Activated CD4-positive, alpha-beta T cell treated with anti-CD3 and anti-CD28 coated beads, Interleukin-2, amount 10 ng/mL, durations not matched to agents 7 days and 5 days (primary cell): Measurements from ENCODE around the gene KPNA1. TPM values are rescaled to one million over a fixed set of nuclear protein-coding genes. Genes with fewer than 3 reads are reported as not detected.
"Not testable (repeated sequence)": the region's sequence is repeated elsewhere in the genome, so short reads cannot be mapped to it uniquely, and the experiment has no call there.

Experiments used
- CTCF ChIA-PET: fragments of 350-600 bp; sonication (Branson Sonifier 250); formaldehyde crosslinking; loops from one replicate; lab custom pipeline; 2021; ENCODE audit warnings: antibody characterized with exemption; lab: Charles Lee
- POLR2A ChIA-PET: fragments of 350-600 bp; sonication (Branson Sonifier 250); formaldehyde crosslinking; loops from one replicate; lab custom pipeline; 2021; ENCODE audit warnings: antibody characterized with exemption; lab: Charles Lee
- DNase-seq: peaks from one replicate; pipeline ENCODE4 v3.0.0-alpha.2; 2020
- H3K27ac Mint-ChIP-seq: one replicate; pipeline ENCODE4 v1.8.0; 2021; ENCODE audit warnings: mild to moderate bottlenecking, moderate library complexity, mixed read lengths
- H3K27me3 Mint-ChIP-seq: one replicate; pipeline ENCODE4 v1.8.0; 2021; ENCODE audit warnings: mixed read lengths
- H3K36me3 Mint-ChIP-seq: one replicate; pipeline ENCODE4 v1.8.0; 2021; ENCODE audit warnings: low read depth, mixed read lengths
- H3K4me1 Mint-ChIP-seq: one replicate; pipeline ENCODE4 v1.8.0; 2021; ENCODE audit warnings: mixed read lengths
- H3K4me3 Mint-ChIP-seq: one replicate; pipeline ENCODE4 v1.8.0; 2021; ENCODE audit warnings: mild to moderate bottlenecking, moderate library complexity, mixed read lengths
- H3K9me3 Mint-ChIP-seq: one replicate; pipeline ENCODE4 v1.8.0; 2021; ENCODE audit warnings: mixed read lengths
- total RNA-seq, 2 experiments: library from RNA; stranded (reverse); gene quantifications; one replicate each; pipeline ENCODE4 v1.2.3, GENCODE V29; 2021

The KPNA1 gene
- total RNA-seq, 2 experiments from 2014 or later = 48.8 to 53.3 TPM

DNA sequence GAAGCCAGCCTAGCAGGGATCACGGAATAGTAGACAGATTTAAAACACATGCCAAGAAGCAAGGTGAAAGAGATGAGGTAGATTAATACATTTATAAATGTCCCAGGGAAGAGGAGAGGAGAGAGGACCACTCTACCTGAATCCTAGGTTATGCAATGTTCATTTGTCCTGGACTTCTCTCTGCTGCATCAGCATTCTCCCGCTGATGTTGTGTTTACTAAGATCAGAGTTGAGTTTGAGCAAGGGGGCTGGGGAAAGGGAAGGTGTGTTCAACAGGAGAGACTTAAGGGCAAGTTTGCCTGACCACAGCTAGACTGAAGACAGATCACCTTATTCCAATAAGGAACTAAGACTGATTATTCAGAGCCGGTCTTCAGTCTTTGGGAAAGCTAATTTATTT is 1.1 kb upstream of the KPNA1 start:
- Mint-ChIP-seq H3K9me3 (no peaks in the 10 kb centered on the region), H3K4me1 (peaks cover 31% of the 10 kb centered on the region)
- CTCF ChIA-PET = interaction anchor here (1.4 to 2.3 kb wide), 2 partner anchors 12 to 131 kb away, joined by 3 to 7 read pairs; partner anchors contain the start of gene FAM162A

GRCh38 chr3:122515020-122515468 is 305 bp upstream of the KPNA1 start:
- H3K27me3 Mint-ChIP-seq = peaks cover 5% of the 10 kb centered on the region
- ChIA-PET CTCF (interaction anchor here (1.2 to 2.3 kb wide), 3 partner anchors 10 to 131 kb away, joined by 4 to 7 read pairs (median 5); partner anchors contain the start of gene FAM162A), POLR2A (no interaction called here)
- peaks cover under 1% of the 10 kb centered on the region for H3K9me3 Mint-ChIP-seq
- peaks cover 32% of the 10 kb centered on the region for H3K4me1 Mint-ChIP-seq
- DNase-seq = no peak
- H3K36me3 Mint-ChIP-seq = peaks cover 1% of the 10 kb centered on the region
- peak overlapping the region; percentile 85 for H3K4me3 Mint-ChIP-seq
- peak overlapping the region; percentile 87 for H3K27ac Mint-ChIP-seq

More for the DNA sequence above, 1.1 kb upstream of the KPNA1 start:
- Mint-ChIP-seq H3K27ac (no peak overlapping the region), H3K27me3 (peaks cover 5% of the 10 kb centered on the region), H3K4me3 (no peak overlapping the region), H3K36me3 (peaks cover 3% of the 10 kb centered on the region)
- DNase-seq = no peak
- POLR2A ChIA-PET = no interaction called here

- ChIA-PET CTCF (interaction anchor here (2.3 kb wide), 1 partner anchor 129 kb away, joined by 7 read pairs; the partner anchor contains the start of gene FAM162A), POLR2A (no interaction called here)
- peaks cover 1% of the 10 kb centered on the region for H3K27me3 Mint-ChIP-seq
- peak overlapping the region; percentile 89 for H3K27ac Mint-ChIP-seq
- peaks cover 5% of the 10 kb centered on the region for H3K36me3 Mint-ChIP-seq
- H3K4me3 Mint-ChIP-seq = peak overlapping the region; percentile 85
- peaks cover 38% of the 10 kb centered on the region for H3K4me1 Mint-ChIP-seq
- H3K9me3 Mint-ChIP-seq = peaks cover 4% of the 10 kb centered on the region
- no peak for DNase-seq
Measured at GRCh38 chr3:122513386-122514122, 1.2 kb downstream of the KPNA1 start.

GRCh38 chr3:122512284-122512683 is 2.5 kb downstream of the KPNA1 start:
- CTCF ChIA-PET = interaction anchor here (0.7 kb wide), 1 partner anchor 861 kb away, joined by 3 read pairs; no protein-coding TSS in a partner anchor
- Mint-ChIP-seq H3K9me3 (peaks cover 4% of the 10 kb centered on the region), H3K4me1 (peaks cover 49% of the 10 kb centered on the region), H3K27me3 (no peaks in the 10 kb centered on the region), H3K36me3 (peaks cover 8% of the 10 kb centered on the region), H3K27ac (no peak overlapping the region), H3K4me3 (no peak overlapping the region)
- no peak for DNase-seq
- POLR2A ChIA-PET = no interaction called here

DNA sequence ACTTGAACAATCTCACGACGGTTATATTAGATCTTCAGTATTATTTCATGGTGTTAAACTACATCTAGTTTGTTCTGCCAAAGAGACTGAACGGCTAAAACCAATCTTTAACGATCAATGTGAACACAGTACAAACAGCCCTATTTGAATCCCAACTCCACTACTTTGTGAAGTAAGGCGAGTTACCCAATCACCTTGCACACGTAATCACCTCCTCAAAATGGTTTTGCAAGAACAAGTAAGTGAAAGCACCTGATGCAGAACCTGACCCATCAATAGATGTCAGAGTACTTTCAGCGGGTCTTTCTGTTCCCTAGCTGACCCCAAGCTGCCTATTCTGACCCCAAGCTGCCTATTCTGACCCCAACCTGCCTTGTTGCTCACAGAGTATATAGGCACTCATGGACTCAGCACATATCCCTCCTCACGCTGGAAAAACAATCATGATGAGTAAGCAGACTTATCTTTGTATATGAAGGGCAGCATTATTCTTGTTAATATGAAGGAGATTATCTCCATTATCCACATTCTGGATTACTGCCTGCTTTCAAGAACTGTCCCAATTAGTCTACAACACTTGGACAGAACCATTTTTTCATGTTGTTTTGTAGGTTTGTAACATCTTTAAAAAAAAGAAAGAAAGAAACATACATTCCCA is 3.7 kb downstream of the KPNA1 start:
- Mint-ChIP-seq H3K27me3 (no peaks in the 10 kb centered on the region), H3K36me3 (peaks cover 13% of the 10 kb centered on the region), H3K9me3 (peaks cover 4% of the 10 kb centered on the region), H3K4me3 (no peak overlapping the region), H3K27ac (no peak overlapping the region), H3K4me1 (peaks cover 52% of the 10 kb centered on the region)
- no peak for DNase-seq
- ChIA-PET POLR2A (no interaction called here), CTCF (interaction anchor here (0.8 to 1.1 kb wide), 2 partner anchors 8 to 15 kb away, joined by 3 to 5 read pairs; no protein-coding TSS in a partner anchor)

DNA sequence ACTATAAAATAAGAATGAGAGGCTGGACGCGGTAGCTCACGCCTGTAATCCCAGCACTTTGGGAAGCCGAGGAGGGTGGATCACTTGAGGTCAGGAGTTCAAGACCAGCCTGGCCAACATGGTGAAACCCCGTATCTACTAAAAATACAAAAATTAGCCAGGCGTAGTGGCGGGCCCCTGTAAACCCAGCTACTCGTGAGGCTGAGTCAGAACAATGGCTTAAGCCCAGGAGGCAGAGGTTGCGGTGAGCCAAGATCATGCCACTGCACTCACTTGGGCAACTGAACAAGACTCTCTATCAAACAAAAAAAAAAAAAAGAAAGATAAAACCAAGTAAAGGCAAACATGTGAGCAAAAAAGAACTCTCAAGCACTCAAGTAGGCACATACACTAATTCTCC is 5.8 kb downstream of the KPNA1 start:
- DNase-seq, H3K4me3 Mint-ChIP-seq, H3K27ac Mint-ChIP-seq, CTCF ChIA-PET, H3K9me3 Mint-ChIP-seq, H3K27me3 Mint-ChIP-seq: not testable (repeated sequence)
- H3K36me3 Mint-ChIP-seq = peaks cover 22% of the 10 kb centered on the region
- H3K4me1 Mint-ChIP-seq = peaks cover 49% of the 10 kb centered on the region
- POLR2A ChIA-PET = interaction anchor here (0.6 kb wide), 1 partner anchor 19 kb away, joined by 4 read pairs; no protein-coding TSS in a partner anchor

DNA sequence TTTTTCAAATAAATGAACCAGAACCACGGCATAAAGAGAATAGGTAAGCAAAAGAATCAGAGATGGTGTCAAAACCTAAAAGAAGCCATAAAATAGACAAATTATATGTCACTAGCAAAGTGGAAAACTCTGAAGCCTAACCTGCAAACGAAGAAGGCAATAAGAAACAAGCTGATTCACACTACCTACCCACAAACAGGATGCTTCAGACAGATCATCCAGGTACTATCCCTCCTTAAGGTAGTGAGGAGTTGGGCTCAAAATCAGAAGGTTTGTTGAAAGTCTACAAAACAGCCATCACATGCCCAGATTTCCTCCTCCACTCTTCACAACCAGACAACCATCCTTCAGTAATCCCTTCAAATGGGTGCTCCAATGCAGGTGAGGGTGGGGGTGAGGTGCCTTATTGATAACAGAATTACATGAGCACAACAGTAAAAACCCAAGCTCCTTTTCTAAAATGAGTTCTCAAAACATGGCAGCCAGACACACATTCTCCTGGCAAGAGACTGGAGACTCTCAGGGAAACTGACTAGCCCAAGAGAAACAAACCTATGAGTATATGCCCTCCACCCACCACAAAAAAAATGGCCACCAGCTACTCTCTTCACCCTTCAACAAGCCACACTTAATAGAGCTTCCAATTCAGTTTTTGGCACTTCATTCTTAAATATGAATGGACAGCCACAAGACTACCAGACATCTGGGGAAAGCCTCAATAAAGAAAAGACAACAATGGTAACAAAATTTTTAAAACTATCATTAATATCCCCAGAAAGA is 6.4 kb downstream of the KPNA1 start:
- H3K4me1 Mint-ChIP-seq = peaks cover 48% of the 10 kb centered on the region
- H3K4me3 Mint-ChIP-seq = no peak overlapping the region
- no peak for DNase-seq
- POLR2A ChIA-PET = no interaction called here
- CTCF ChIA-PET = interaction anchor here (0.9 kb wide), 1 partner anchor 19 kb away, joined by 3 read pairs; no protein-coding TSS in a partner anchor
- H3K36me3 Mint-ChIP-seq = peaks cover 22% of the 10 kb centered on the region
- peaks cover 9% of the 10 kb centered on the region for H3K9me3 Mint-ChIP-seq
- H3K27me3 Mint-ChIP-seq = no peaks in the 10 kb centered on the region
- H3K27ac Mint-ChIP-seq = no peak overlapping the region

DNA sequence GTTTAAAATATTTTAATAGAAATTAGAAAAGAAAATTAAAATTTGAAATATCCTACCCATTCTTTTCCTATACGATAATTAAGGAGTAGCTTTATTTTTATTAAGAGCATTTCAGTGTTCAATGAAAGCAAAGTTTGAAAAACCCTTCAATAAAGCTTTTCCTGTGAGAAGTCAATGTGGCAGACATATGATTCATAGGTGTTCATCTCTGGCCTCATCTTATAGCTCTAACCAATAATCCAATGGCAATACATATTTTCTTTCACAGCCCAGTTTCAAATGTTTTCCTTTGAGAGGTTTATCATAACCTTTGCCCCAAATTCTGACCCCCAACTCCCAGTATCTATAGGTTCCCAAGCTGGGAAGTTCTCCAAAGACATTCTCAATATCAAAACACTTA is 8.3 kb downstream of the KPNA1 start:
- H3K9me3 Mint-ChIP-seq = peaks cover 9% of the 10 kb centered on the region
- CTCF ChIA-PET = interaction anchor here (0.6 to 1.1 kb wide), 2 partner anchors 12 to 597 kb away, joined by 3 read pairs; no protein-coding TSS in a partner anchor
- H3K27me3 Mint-ChIP-seq = no peaks in the 10 kb centered on the region
- peaks cover 53% of the 10 kb centered on the region for H3K4me1 Mint-ChIP-seq
- DNase-seq = no peak
- no peak overlapping the region for H3K4me3 Mint-ChIP-seq
- POLR2A ChIA-PET = no interaction called here
- H3K36me3 Mint-ChIP-seq = peaks cover 22% of the 10 kb centered on the region
- no peak overlapping the region for H3K27ac Mint-ChIP-seq

GRCh38 chr3:122505676-122506075 is 9.1 kb downstream of the KPNA1 start:
- peaks cover 9% of the 10 kb centered on the region for H3K9me3 Mint-ChIP-seq
- ChIA-PET CTCF (interaction anchor here (0.7 kb wide), 2 partner anchors 24 to 1079 kb away, joined by 3 read pairs; partner anchors contain the start of gene HACD2), POLR2A (no interaction called here)
- no peak overlapping the region for H3K27ac Mint-ChIP-seq
- peaks cover 50% of the 10 kb centered on the region for H3K4me1 Mint-ChIP-seq
- peaks cover 22% of the 10 kb centered on the region for H3K36me3 Mint-ChIP-seq
- H3K27me3 Mint-ChIP-seq = no peaks in the 10 kb centered on the region
- DNase-seq = no peak
- H3K4me3 Mint-ChIP-seq = no peak overlapping the region

DNA sequence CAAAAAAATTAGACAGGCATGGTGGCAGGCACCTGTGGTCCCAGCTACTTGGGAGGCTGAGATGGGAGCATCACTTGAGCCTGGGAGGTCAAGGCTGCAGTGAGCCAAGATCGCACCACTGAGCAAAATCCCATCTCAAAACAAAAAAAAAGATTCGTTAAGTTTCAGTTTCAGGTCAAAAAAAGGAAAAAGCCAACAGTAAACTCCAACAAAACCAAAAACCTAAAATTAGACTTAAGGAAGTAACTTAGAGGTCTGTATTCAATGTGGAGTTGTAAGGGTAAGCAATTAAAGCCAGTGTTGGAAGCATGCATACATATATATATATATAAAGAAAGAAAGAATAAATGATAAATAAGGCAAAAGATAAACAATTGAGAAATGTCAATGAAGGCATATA is 11.8 kb downstream of the KPNA1 start:
- Mint-ChIP-seq H3K4me1 (peaks cover 46% of the 10 kb centered on the region), H3K27ac (no peak overlapping the region), H3K27me3 (no peaks in the 10 kb centered on the region), H3K4me3 (no peak overlapping the region), H3K9me3 (peaks cover 5% of the 10 kb centered on the region), H3K36me3 (peaks cover 17% of the 10 kb centered on the region)
- ChIA-PET CTCF (no interaction called here), POLR2A (no interaction called here)
- DNase-seq = no peak

- H3K4me3 Mint-ChIP-seq = no peak overlapping the region
- H3K36me3 Mint-ChIP-seq = peaks cover 14% of the 10 kb centered on the region
- CTCF ChIA-PET = interaction anchor here (0.5 kb wide), 1 partner anchor 109 kb away, joined by 3 read pairs; no protein-coding TSS in a partner anchor
- no peaks in the 10 kb centered on the region for H3K27me3 Mint-ChIP-seq
- H3K4me1 Mint-ChIP-seq = peaks cover 49% of the 10 kb centered on the region
- DNase-seq = no peak
- H3K27ac Mint-ChIP-seq = no peak overlapping the region
- peaks cover 5% of the 10 kb centered on the region for H3K9me3 Mint-ChIP-seq
- POLR2A ChIA-PET = no interaction called here
Measured at GRCh38 chr3:122502139-122502538, 12.6 kb downstream of the KPNA1 start.

GRCh38 chr3:122500964-122501363 is 13.8 kb downstream of the KPNA1 start:
- H3K9me3 Mint-ChIP-seq, H3K4me3 Mint-ChIP-seq, DNase-seq, H3K27ac Mint-ChIP-seq, H3K27me3 Mint-ChIP-seq, POLR2A ChIA-PET: not testable (repeated sequence)
- Mint-ChIP-seq H3K4me1 (peaks cover 48% of the 10 kb centered on the region), H3K36me3 (peaks cover 11% of the 10 kb centered on the region)
- CTCF ChIA-PET = interaction anchor here (1.0 kb wide), 1 partner anchor 85 kb away, joined by 3 read pairs; the partner anchor contains the start of gene WDR5B
